Renal cortical epithelial cell (primary cell): ENCODE results near the gene ZNRF3. TPM values are rescaled to one million over a fixed set of nuclear protein-coding genes. Genes with fewer than 3 reads are reported as not detected.
"Not testable (repeated sequence)": the region's sequence is repeated elsewhere in the genome, so short reads cannot be mapped to it uniquely, and the experiment has no call there.

ENCODE experiments used
- DNase-seq: peaks from one replicate; pipeline ENCODE4 v3.0.0-alpha.2; 2011; ENCODE audit warnings: low read depth
- total RNA-seq: library from RNA; depleted of rRNA; stranded (reverse); fragments of >200 nt; gene quantifications from 2 replicates; pipeline ENCODE4 v1.2.3, GENCODE V29; 2014

The ZNRF3 gene
- total RNA-seq, 1 donor from 2014 or later, result 26.9 TPM

DNA sequence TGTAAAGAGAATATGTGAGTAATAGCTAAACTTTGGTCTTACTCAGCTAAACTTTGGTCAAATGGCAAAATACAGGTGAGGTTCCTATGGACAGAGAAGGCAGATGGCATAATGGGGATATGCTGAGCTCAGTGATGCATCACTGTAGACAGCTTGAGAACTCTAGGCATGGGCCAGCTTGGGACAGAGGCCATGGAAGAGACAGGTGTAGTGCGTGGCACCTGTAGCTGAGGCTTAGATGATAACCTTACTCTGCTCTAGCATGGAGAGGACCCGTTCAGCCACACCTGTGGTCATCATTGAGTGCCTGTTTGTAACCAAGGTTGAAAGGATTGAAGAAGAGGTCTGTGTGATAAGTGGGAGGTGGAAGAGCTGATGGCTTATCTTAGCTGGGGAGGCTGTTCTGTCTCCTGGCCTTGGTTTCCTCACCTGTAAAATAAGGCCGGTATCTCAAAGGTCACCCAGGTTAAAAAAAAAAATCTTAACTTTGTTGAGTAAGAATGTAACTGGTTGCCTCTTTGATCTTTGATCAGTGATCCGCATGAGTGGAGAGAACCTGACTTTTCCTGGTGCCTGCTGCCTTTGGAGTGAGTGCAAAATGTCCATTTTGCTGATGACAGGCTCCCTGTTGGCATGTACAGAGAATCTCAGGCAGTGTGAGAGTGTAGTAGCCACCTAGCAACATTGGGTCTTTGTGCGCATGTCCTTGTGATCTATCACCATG is 48.6 kb downstream of the ZNRF3 start:
- DNase-seq, result peak; percentile 68

DNA sequence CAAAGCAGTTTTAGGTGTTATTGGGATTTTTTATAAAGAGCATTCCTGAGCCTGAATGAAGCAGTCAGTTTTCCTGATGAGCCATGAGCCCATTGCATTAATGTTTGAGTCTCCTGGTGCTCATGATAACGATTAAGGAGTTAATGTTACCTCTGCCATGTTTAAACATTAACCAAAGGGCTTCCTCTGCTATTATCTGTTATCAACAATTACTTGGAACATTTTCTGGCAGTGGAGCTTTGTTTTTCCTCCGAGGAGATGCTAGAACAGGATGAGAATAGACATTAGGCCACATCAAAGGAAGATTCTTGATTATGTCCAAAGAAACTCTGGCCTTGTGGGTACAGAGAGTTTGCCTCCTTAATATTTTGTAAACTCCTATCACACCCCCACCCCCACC is 49.9 kb downstream of the ZNRF3 start:
- DNase-seq, result peak; percentile 64

DNA sequence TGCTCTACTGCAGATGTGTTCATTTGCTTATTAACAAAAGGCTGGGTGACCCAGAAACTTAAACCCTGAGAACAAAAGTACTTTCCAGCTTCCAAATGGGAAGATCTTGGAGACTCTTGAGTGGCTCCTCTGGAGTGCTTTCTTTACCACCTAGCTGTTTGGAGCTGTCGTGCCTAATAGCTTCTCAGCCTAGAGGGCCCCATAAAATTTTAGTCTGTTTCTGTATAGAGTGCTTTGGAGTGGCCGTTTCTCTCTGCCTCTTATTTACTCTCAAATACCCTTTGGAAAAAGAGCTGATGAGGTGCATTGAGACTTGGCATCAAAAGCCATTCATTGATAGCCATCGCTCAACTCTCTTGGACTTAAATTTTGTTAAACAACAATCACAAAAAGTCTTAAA is 50.7 kb downstream of the ZNRF3 start:
- no peak for DNase-seq

DNA sequence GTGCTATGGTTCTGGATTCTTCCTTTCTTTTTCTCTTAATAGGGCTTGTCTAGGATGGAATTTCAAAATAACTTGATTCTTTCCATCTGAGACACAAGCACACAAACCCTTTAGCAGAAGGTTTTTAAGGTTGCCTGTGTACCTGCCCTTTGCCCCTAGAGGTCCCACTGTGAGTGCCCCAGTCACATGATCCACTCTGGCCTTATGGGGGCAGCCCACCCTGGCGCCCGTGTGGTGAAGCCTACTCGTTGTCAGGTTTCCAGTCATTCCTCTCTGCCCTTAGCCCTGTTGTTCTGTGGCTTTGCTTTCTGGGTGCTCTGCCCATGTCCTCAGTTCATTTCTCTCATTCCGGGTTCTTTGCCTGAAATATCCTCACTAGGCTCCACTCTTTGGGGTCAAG is 51.8 kb downstream of the ZNRF3 start:
- no peak for DNase-seq

DNA sequence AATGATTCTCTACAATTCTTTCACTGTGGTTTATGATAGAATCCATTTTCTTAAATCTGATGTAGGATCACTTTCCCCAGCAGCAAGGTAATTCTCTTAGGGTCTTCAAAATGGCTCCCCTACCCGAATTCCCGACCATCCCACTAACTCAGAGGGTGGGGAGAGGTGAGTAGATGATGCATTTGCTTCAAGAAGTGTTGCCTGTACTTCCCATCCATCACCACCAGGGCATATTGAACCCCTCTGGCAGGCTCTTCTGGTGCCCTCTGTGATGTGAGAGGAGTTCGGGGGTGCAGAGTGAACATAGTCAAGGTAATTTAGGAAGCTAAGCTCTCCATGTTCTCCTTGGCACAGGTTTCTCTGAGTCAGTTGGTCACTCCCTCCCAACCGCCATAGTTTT is 52.3 kb downstream of the ZNRF3 start:
- DNase-seq, result no peak

DNA sequence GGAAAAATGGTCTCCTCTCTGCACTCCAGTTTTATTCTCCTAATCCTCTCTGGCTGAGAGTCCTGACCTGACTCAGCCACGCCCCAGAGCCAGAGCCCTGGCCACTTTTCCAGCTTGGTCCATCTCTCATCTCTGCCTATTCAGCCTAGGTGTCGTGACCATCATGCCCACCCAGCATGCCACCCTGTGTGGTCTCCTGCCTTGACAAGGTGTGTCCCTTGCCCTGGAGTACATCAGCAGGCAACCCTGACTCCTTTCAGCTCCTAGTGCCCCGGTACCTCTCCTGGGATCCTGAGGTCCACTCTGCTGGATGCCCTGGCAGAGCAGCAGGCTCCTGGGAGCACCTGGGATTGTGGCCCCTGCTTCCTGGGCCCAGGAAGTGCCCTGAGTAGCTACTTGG is 52.8 kb downstream of the ZNRF3 start:
- DNase-seq, result no peak

DNA sequence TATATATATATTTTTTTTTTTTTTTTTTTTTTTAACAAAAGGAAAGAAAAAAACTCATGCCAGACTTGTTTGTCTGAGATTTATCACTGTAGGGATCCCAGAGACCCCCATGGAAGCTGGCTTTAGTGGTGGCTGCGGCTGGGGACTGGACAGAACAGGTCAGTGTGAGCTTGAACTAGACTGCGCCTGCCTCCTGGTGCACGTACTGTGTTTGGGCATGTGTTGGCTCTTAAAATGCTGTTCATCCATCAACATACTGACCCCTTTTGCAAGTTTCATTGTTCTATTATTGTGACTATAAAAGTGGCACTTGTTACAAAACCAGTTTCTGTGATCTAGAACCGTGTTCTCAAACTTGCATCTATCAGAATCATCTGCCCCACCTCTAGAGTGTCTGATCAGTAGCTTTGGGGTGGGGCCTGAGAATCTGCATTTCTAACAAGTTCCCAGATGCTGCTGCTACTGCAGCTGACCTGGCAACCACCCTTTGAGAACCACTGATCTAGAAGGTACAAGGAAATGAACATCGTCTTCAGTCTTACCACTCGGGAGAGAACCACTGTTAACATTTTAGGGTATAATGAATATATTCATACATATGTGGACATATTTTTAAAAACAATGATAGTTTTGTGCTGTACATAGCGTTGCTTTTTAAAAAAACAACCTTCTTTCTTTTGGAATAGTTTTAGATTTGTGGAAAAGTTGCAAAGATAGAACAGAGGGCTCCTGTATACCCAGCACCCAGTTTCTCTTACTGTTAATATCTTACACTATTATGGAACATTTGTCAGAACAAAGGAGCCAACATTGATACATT is 54.0 kb downstream of the ZNRF3 start:
- DNase-seq, result no peak

DNA sequence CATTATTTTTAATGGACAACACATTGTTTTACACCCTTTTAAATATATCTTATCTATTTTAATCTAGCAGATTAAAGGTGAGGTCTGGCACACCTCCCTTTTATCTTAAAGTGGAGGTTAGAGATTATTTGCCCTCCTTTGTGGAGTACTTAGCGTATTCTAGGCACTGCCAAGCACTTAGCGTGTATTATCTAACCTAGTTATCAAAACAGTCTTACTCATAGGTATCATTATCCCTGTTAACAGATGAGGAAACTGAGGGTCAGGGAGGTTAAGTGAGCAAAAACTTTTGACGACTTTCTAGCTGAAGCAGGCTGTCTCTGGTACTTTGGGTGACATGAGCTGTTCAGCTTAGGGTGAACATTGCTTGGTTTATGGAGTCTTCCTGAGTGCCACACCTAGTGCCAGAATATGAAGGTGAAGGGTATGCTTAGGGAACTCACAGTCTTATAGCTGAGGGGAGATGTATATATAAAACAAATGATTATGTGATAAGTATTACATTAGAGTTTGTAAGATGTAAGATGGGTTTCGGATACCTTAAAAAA is 55.0 kb downstream of the ZNRF3 start:
- no peak for DNase-seq

DNA sequence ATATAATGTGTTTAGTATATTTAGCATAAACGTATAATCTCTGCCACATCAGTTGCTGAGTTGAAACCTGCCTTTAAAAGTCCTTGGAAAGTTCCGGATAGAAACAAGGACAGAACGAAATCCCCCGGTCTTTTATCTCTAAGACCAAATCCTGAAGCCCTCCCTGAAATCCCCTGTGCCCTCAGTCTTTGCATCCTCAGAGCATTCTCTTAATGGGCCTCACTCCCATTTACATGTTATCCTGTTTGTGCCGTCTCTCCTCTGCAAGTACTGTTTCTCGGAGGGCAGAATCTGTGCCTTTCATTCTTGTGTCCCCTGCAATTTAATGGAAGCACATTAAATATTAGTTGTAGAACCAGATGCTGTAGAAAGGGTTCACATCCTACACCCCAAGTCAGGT is 56.0 kb downstream of the ZNRF3 start:
- DNase-seq, result no peak

DNA sequence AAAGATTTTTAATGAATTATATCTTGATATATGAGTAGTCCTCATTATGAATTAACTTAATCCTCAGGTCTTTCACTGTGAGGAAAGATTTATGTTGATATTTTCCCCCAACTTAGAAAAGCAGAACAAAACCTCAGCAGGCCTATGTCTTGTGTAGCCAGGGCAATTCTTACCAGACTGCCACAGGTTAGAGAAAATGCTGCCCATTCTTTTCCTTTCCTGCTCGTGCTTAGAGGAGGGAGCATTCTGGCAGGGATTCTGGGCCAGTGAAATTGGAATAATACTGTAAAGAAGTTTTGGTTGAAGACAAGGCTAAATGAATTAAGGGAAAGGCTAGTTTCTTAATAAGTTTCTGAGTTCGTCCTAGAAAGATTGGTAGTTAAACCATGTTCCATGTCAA is 56.6 kb downstream of the ZNRF3 start:
- DNase-seq, result no peak

DNA sequence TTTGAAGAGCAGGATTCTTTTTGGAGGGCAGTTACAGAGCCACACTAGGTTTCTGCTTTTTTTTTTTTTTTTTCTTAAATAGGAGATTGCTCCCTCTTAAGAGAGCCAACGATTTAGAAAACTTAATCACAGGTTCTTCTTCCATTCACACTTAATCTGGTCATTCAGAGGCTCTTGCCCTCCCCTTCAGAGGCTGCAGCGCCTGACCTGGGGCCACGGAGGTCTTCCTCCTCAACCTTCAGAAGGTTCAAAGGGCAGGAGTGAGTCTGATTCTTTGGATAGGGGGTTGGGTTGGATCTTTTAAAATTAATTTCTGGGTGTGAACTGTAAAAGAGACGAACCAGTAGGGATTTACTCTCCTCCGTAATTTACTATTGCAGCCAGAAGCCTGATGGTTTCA is 57.1 kb downstream of the ZNRF3 start:
- no peak for DNase-seq

DNA sequence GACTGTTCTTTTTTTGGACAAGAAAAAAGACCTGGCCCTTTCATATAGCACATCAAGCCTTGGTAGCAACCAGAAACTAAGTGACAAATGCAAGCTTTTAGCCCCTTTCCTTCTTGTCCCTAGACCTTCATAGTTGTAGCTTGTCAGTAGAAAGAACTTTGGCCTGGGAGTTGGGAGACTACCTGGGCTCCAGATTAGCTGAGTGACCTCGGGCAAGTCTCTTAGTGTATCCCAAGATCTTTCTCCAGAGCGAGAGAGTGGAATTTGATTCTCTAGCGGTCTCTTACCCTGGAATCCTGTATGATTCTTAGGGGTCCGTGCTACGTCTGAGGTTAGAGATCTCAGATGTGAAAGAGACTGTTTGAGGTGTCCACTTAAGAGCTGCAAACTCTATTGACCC is 59.0 kb downstream of the ZNRF3 start:
- no peak for DNase-seq

DNA sequence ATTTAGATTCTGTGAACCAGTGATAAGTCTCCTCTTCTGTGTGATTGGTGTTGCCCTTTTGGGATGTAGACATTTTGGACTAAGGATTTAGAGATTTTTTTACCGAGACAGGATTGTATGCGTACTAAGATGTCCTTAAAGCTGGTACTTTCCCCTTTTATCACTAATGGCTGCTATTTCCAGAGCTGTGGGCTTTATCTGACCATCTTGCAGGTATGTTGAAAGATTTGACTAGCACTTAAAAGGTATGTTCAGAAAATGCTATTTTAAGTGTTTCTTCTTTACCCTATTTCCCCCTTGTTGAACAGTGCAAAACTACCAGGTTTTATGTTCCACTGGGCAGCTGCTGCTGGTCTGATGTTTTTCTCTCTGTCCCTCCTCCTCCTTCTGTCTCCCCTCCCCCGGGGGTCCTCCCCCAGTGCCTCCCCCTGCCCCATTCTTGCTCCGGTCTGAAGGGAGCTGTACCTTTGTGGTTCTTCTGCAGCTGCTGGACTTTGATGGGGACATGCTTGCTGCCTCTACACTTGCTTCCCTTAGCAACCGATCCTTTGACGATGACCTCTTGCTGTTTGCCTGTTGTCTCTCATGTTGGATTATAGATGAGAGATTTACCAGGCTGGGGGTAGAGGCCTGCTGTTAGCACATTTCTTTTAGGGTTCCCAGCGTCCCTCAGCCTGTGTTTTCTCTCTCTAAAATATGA is 59.6 kb downstream of the ZNRF3 start:
- DNase-seq, result no peak

DNA sequence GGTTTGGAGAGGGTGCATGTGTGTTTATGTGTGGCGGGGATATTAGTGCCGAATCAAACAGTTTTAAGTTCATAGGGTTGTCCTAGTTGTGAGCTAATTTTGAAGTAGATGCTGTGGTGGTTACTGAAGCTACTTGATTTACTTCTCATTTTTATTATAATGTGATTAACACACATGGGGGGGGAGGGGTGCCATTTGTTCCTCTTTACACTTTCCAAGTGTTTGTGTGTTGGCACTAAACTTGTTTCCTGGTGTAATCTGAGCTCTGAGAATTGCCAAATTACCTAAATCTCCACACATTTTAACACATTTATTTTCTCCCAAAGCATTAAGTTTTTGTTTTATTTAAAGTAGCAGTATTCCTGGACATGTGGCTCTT is 60.1 kb downstream of the ZNRF3 start:
- no peak for DNase-seq

DNA sequence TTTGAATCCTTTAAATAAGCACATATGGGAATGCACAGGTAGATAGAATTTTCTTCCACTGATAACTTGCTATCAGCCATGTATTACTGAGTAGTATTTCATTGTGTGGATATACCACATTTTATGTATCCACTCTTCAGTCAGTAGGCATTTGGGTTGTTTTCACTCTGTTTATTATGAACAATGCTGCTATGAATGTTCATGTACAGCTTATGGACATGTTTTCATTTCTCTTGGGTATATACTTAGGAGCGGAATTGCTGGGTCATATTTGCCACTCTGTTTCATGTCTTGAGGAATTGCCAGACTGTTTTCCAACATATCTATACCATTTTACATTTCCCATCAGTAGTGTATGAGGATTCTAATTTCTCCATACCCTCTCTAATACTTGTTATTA is 63.8 kb downstream of the ZNRF3 start:
- no peak for DNase-seq

DNA sequence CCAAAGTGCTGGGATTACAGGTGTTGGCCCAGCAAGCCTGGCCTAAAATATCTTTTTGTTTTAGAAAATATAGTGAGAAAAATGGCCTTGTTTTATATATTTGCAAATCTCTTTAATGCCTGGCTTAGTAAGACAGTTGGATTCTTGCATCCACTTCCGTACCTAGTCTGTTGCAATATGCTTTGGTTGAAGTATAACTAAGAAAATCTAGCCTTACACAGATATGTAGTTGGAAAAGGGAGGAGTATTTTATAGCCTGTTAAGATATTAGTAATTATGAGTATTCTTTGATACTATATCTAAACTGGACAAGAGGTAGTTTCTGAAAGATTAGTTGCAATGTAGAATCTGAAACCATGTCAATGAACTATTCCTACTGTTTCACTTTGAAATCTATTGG is 65.1 kb downstream of the ZNRF3 start:
- DNase-seq, result peak; percentile 70

DNA sequence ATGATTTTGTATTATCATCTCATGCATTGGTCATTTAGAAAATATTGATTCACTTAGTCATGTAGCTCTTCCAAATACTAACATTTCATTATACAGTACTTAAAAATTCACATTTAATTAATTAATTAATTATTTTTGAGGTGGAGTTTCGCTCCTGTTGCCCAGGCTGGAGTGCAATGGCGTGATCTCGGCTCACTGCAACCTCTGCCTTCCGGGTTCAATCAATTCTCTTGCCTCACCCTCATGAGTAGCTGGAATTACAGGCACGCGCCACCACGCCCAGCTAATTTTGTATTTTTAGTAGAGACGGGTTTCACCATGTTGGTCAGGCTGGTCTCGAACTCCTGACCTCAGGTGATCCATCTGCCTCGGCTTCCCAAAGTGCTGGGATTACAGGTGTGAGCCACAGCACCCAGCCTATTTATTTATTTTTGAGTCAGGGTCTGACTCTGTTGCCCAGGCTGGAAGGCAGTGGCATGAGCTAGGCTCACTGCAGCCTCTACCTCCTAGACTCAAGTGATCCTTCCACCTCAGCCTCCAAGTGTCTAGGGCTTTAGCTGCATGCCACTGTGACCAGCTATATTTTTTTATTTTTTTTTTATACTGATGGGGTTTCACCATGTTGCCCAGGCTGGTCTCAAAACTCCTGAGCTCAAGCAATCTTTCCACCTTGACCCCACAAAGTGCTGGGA is 65.6 kb downstream of the ZNRF3 start:
- DNase-seq, result not testable (repeated sequence)

DNA sequence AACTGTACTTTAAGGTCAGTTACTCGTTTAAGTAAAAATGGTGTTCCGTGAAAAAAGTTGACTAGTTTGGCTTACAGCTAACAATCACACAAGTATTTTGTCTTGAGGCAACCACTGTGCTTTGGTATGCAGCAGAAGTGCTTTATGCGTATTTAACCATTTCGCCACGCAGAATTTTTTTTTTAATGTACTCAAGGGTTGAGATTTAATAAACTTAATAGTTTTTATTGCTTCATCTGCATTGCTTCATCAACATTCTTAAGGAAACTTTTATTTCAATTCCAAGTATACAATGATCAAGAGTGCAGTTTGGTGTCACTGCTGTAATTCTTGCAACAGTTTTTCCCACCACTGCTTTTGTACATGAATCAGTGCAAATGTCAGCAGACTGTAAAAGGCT is 66.4 kb downstream of the ZNRF3 start:
- DNase-seq, result peak; percentile 81

DNA sequence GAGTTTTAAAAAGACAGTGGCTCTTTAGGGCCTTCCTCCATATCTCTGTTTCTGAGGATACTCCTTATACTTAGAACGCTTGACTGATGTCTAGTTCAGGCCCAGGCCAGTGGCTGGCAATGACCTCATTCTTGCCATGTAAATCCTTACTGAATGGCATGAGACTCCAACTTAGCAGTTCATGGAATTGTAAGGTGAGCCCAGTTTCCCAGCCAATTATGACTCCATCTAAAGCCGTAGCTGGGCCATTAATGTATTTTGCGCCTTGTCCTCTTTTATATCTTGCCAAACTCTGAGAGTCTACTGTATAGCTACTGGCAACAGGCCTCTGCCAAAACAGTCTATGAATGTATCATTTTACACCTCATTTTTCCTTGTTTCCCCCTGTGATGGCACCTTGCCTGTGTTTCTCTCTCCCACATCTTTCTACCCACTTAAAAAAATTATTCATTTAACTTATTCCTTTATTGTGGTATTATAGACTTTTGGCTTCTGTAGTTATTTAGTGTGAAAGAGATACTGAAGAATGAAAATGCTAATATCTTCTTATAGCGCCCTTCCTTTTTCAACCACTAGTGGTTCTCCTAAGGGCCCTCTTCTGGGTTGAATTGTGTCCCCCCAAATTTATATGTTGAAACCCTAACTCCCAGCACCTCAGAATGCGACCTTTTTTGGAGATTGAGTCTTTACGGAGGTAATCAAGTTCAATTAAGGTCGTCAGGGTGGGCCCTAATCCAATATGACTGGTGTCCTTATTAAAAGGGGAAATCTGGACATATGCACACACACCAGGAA is 67.4 kb downstream of the ZNRF3 start:
- DNase-seq, result peak; percentile 32

DNA sequence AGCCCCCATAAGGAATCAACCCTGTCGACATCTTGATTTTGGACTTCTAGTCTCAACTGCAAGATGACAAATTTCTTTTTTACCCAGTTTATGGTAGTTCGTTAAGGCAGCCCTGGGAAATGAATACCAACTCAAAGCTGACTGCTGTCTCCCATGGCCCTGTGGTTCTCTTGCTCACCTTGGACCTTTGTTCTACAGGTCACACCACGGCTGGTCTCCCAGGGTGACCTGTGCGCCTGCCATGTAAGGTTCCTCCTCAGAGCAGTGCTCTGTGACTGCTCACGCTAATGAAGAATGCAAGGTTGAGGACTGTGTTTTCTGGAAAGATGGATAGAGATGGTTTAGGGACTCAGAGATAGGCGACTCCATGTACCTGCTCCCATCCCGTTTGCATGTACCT is 68.2 kb downstream of the ZNRF3 start:
- no peak for DNase-seq

DNA sequence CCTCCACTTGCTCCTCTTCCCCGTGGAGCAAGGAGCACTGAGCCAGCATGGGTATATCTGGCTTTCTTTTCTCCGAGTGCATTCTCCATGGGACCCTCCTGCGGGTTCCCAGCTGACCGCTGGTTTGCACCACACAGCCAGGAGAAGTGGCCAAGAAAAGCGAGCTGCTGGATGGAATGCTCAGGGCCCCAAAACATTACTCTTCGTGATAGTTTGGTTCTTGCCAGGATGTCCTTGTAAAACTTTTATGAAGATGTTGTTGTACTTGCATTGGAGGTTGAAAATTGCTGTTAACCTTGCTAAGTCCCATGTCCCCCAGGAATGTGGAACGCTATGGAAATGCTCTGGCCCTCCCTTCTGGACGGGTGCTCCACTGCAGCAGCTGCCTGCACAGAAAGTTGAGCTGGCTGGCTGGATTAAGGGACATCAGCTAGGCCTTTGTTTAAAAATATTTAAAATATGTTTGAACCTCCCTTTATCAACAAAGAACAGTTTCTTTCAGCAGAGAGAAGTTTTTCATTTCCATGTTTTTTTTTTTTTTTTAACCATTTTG is 68.7 kb downstream of the ZNRF3 start:
- DNase-seq, result no peak
